GM21360 (cell line): Measurements from ENCODE around the gene OMP.

Experiments used
- ATAC-seq: cut with Tn5 transposase; IDR thresholded peaks from one replicate; pipeline ENCODE4 v1.9.1; 2021; ENCODE audit warnings: mild to moderate bottlenecking, moderate library complexity; ENCODE audit not compliant: unreplicated experiment

The OMP gene

DNA sequence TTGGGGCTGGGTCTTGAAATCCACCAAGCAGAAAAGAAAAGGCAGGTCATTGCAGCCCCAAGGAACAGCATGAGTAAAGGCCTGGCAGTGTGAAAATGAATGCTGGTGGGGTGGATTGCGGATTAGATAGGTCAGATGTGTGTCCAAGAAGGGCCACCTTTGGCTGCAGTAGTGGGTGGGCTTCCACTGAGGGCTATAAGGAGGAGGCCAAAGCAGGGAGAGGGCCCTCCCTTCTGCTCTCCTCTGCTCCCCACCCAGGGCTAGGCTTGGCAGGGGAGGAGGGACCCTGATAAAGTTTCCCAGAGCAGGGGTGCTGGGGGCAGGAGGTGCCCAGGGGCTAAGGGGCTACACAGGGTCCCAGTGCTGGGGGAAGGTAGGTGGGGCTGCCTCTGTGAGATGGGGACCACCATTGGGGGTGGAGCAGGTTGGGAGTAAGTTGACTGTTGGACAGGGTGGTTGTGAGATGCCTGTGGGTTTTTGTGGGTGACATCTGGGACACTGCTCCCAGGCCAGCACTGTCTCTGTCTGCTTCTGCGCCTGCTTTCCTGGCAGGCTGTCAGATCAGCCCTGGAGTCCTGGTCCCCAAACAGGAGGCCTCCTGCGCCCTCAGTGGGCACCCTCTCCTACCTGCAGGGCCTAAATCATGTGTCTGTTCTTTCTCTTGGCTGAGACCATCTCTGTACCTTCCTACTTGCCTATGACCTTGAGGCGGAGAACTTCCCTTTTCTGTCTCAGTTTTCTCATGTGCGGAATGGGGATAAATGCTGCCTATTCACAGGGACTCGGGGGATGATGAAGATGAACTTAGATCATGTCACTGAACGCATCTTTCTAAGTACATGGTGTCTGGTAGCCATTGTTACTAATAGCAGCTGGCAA is 33.9 kb upstream of the OMP start:
- no peak for ATAC-seq

DNA sequence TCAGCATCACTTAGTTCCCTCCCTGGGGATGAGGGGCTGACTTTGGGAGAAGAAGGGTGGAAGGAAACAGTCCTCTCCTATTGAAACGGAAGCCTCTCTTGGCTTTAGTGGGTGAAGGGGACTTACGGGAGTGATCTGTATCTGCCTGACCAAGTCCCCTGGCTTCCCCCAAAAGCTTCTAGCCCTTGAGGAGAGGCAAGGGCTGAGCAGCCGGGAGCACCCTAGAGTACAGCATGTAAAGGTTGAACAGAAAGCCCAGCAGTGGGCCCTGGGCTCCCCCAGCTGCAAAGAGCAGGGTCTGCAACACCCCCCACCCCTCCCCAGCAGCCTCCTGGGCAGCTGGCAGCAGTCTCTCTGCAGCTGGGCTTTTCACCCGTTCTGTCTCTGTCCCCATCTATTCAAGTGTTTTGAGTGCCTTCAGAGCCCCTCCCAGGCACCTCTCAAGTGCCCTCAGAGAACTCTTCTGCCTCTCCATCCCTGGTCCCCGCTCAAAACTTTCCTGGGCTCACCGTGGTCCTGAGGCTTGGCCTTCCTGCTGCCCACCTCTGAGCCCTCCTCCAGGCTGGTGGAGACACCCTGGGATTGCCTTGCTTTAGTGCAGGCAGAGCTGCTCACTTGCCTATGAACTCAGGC is 33.2 kb upstream of the OMP start:
- no peak for ATAC-seq

- no peak for ATAC-seq
These were observed 32.6 kb upstream of the OMP start for GRCh38 chr11:77069969-77070582.

DNA sequence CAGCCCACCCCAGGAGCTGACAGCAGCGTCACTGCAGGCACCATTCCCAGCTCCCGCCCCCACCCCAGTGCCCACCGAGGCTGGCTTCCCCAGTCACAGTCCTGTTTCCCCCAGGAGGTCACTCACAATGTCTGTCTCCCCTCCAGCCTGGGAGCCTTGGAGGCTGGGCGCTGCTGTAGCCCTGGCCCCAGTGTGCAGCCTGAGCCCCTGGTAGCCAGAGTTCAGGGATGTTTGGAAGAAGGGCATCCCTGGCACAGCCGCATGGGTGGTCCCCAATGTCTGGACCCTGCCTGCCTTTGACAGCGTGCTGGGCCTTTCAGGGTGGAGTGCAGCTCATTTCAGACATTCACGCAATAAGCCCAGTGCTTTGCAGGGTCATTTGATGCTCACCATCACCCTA is 31.6 kb upstream of the OMP start:
- ATAC-seq = no peak

DNA sequence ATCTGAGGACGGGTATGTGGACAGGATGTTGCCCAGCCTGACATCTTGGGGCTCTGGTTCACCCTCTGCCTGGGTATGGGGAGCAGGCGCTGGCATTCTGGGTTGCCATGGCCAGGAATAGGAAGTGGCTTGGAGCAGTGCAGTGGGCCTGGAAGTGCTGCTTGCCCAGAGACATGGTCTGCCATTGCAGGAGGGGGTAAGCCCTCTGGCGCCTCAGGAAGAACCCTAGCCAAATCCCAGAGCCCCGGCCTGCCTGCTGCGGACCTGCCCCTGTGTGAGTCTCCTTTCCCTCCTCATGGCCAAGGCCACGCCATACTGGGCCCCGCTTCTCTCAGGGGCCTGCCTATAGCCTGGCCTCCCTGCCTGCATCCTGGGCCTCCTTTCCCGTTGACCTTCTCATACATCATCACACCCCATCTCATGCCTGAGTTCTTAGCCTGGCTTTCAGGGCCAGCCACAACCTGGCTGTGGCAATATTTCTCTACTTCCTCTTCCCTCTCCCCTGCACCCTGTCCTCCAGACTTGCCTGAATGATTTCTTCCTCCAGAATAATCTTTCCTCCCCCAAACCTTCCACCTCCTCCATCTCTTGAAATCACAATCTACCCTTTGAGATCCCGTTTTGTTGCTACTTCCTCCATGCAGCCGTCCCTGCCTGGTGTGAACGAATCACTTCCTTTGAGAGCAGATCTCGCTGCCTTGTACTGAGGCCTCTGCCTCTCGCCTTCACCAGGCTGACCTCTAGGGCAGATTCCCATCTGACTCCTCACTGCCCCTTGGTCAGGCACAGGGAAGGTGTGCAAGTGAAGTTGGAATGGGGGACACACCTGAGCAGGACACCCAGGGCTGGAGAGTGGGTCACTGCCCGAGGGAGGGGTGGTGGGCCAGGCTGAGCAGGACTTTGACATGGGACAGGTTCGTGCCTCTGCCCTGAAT is 30.7 kb upstream of the OMP start:
- no peak for ATAC-seq

- no peak for ATAC-seq
These were observed 29.8 kb upstream of the OMP start for GRCh38 chr11:77072851-77073327.

DNA sequence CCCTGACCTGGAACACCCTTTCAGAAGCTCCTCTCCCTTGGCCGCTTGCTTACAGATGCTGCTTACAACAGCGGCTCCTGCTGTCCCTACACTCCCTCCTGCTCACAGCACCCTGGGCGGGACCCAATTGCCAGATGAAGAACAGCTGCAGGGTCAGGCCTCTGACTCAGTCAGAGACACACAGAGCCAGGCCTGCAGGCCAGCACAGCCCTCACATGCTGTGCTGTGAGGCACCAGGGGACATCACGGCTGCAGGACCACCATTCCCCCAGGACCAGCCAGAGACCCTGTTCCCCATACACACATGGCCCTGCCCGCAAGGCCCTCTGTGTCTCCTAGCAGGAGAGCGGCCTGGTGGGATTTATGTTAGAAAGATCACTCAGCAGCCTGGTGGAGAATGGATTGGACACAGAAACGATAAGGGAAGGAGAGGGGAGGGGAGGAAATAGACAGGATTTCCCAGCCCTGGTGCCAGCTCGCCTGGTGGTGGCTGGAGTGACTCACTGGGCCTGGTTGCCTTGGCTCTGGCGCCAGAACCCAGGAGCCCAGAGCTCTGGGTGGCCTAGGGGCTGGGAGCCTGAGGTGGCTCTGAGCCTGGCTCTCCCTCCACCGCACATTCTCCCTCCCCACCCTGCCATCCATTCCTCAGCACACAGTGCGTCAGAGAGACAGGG is 29.2 kb upstream of the OMP start:
- ATAC-seq = no peak

GRCh38 chr11:77074205-77074604 is 28.4 kb upstream of the OMP start:
- no peak for ATAC-seq

DNA sequence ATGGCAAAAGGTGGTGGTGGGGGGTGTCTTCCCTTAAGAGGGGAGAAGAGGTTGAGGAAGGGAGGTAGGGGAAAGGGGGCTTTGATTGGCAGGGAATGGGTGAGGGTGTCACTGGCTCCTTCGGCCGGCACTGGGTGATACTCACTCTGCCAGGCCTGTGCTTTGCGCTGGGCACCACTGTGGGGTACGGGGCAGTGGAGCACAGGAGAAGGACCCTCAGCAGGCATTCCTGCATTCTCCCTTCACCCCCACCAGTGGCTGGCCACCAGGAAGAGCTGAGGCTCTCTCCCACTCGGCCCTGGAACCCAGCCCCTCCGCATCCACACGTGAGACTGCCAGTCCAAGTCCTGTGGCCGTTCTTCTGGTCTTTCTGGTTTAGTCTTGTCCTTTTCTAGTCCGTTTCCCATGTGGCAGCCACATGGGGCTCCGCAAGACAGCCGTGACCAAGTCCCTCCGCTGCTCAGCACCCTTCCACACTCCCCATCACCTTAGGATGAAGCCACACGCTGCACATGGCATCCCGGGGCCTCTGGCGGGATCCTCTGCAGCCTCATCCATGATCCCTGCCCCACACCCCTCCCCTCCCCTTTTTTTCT is 27.9 kb upstream of the OMP start:
- no peak for ATAC-seq

DNA sequence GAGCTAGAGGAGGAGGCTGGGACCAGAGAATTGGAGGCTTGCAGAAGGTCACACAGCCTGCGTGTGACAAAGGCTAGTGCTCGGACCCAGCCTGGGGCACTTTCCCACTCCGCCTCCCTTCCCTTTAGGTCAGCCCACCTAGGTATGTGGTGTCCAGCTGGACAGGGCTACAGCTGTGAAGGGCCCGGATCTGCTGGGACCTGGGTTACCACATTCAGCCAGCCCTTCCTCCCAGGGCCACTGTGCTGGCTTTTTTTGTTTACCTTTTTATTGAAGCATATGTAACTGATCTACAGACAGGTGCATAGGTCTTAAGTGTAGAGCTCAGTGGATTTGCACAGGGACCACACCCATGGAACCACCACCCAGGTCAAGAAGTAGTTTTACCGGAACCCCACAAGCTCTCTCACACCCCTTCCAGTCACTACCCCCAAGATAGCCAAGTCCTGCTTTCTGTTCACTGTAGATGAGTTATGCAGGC is 27.2 kb upstream of the OMP start:
- ATAC-seq = no peak

DNA sequence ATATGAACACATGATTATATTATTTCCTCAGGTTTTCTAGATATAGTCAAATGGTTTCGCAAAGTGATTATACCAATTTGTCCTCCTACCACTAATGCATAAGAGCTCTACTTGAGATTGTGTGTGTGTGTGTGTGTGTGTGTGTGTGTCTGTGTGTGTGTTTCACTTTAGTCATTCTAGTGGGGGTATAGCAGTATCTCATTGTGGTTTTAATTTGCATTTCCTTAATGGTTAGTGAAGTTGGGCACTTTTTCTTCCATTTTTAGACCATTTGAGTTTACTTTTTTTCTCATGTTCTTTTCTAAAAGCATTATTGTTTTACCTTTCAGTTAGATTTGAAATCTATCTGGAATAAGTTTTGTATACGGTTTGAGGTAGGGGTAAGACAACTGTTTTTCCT is 23.0 kb upstream of the OMP start:
- no peak for ATAC-seq

GRCh38 chr11:77080643-77081210 is 21.9 kb upstream of the OMP start:
- ATAC-seq = no peak

DNA sequence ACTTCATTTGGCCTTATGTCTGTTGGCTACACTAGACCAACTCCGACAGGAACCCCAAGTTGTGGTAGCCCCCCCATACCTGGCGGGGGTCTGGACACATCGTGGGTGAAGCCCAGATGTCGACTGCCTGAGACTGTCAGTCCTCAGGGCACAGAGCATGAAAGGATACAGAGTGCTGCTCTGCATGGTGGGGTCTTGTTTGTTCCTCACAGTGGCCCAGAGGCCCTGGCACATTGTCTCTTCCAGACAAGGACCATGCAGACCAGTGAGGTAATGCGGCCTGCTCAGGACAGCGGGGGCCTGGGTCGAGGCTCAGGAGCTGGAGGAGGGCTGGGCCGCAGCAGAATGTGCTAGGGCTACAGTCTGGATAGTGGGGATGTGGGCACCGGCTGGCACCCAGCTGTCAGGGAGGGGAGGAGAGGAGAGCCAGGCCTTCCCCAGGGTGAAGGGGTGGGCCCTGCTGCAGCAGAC is 21.2 kb upstream of the OMP start:
- no peak for ATAC-seq

GRCh38 chr11:77081976-77082836 is 20.4 kb upstream of the OMP start:
- no peak for ATAC-seq

GRCh38 chr11:77082838-77083565 is 19.6 kb upstream of the OMP start:
- no peak for ATAC-seq

- no peak for ATAC-seq
These were observed 18.9 kb upstream of the OMP start for GRCh38 chr11:77083566-77084245.

DNA sequence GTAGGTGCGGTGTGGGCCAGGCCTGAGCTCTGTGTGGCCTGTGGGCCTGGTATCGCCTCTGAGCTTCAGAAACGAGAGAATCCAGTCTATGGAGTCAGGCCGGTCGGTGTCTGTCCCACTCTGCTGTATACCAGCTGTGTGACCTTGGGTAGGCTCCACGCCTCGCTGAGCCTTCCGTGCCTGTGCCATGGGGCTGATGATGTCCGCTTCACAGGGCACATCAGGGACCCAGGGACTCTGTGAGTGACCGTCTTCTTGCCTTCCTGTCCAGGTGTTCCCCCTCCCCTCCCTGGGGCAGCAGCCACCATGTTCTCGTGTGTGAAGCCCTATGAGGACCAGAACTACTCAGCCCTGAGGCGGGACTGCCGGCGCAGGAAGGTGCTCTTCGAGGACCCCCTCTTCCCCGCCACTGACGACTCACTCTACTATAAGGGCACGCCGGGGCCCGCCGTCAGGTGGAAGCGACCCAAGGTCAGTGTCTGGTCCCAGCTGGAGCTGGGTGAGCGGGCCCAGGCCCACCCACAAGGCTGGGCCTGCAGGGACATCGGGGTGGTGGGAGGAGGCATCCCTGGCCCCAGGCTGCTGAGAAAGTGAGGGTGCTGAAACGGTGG is 18.0 kb upstream of the OMP start:
- no peak for ATAC-seq
